Suprapubic skin (tissue), 4 donors: ENCODE measurements around the gene EEF1AKMT4. TPM values are rescaled to one million over a fixed set of nuclear protein-coding genes. Genes with fewer than 3 reads are reported as not detected.

Experiments
- DNase-seq, 2 donors: peaks; one replicate each; pipeline ENCODE4 v3.0.0-alpha.2; 2019; ENCODE audit warnings: low spot score in 2 of 2
- H3K27ac ChIP-seq: fragments of 200-600 bp; sonication (generic); one replicate; pipeline ENCODE4 v1.5.1; 2019
- H3K27me3 ChIP-seq: fragments of 200-600 bp; sonication (generic); one replicate; pipeline ENCODE4 v1.5.1; 2019
- H3K36me3 ChIP-seq: fragments of 200-600 bp; sonication (generic); one replicate; pipeline ENCODE4 v1.5.1; 2019
- H3K4me1 ChIP-seq: fragments of 200-600 bp; sonication (generic); one replicate; pipeline ENCODE4 v1.5.1; 2019
- H3K4me3 ChIP-seq: fragments of 200-600 bp; sonication (generic); one replicate; pipeline ENCODE4 v1.5.1; 2019; ENCODE audit warnings: mild to moderate bottlenecking
- H3K9me3 ChIP-seq: fragments of 200-600 bp; sonication (generic); one replicate; pipeline ENCODE4 v1.5.1; 2019
- EP300 ChIP-seq: sonication (generic); formaldehyde crosslinking; IDR thresholded peaks from one replicate; pipeline ENCODE4 v1.6.1; 2017; ENCODE audit warnings: antibody characterized with exemption
- POLR2A ChIP-seq, 2 donors: fragments of 450-650 bp; IDR thresholded peaks; one replicate each; pipeline ENCODE4 v1.6.1; 2017; ENCODE audit warnings: antibody characterized with exemption in 2 of 2, mild to moderate bottlenecking in 2 of 2, moderate library complexity in 2 of 2
- POLR2AphosphoS5 ChIP-seq, 3 donors: sonication (generic); formaldehyde crosslinking; IDR thresholded peaks; one replicate each; pipeline ENCODE4 v1.6.1; 2017; ENCODE audit warnings: antibody characterized with exemption in 3 of 3
- WGBS: methylation state at CpG from one replicate; pipeline ENCODE4 v1.1.5; 2018; 5-methylcytosine and 5-hydroxymethylcytosine counted together
- total RNA-seq, 4 donors: library from RNA; depleted of rRNA; stranded (reverse); fragments of >200 nt; gene quantifications; one replicate each; pipeline ENCODE4 v1.1.0, GENCODE V29; 2016
- TF ChIP-seq, protein P1 (sequence below), 2 donors: fragments of 200-600 bp in 1 of 2; fragments of 450-650 bp in 1 of 2; sonication (generic) in 1 of 2; IDR thresholded peaks; one replicate each; pipeline ENCODE4 v1.5.1; 2016 to 2019; ENCODE audit warnings: antibody characterized with exemption in 2 of 2, mild to moderate bottlenecking in 1 of 2, moderate library complexity in 1 of 2

The EEF1AKMT4 gene
- total RNA-seq, 4 donors from 2014 or later: 4.3 to 11.8 (median 10.0) TPM

DNA sequence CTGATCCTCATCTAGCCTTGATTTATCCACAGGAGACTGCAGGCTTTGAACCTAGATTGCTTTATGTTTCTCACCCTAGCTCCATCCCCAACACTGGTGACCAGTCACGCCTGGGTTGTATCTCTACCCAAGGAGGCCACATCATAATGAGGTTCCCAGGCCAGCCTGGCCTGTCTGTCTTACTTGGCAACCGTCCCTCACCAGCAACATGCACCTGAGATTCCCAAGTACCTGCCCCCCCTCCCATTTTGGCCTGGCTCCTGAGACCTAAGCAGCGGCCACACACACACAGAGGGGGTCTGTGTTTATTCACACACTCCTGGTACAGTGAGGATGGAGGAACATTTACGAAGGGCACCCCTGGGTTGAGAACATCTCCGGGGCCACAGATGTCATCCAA, 9.5 kb downstream of the EEF1AKMT4 start:
- Histone ChIP-seq H3K27ac (no peak overlapping the region), H3K4me3 (no peak overlapping the region), H3K27me3 (peaks cover 57% of the 10 kb centered on the region), H3K36me3 (peaks cover 4% of the 10 kb centered on the region), H3K9me3 (no peaks in the 10 kb centered on the region), H3K4me1 (peaks cover 33% of the 10 kb centered on the region)
- 88% methylated on average over 5 of the region's 5 CpGs for WGBS
- TF ChIP-seq EP300: no peak
- TF ChIP-seq, protein P1, sequence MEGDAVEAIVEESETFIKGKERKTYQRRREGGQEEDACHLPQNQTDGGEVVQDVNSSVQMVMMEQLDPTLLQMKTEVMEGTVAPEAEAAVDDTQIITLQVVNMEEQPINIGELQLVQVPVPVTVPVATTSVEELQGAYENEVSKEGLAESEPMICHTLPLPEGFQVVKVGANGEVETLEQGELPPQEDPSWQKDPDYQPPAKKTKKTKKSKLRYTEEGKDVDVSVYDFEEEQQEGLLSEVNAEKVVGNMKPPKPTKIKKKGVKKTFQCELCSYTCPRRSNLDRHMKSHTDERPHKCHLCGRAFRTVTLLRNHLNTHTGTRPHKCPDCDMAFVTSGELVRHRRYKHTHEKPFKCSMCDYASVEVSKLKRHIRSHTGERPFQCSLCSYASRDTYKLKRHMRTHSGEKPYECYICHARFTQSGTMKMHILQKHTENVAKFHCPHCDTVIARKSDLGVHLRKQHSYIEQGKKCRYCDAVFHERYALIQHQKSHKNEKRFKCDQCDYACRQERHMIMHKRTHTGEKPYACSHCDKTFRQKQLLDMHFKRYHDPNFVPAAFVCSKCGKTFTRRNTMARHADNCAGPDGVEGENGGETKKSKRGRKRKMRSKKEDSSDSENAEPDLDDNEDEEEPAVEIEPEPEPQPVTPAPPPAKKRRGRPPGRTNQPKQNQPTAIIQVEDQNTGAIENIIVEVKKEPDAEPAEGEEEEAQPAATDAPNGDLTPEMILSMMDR (IDR thresholded peaks at IDR 0.05): no peak
- no peak for TF ChIP-seq POLR2AphosphoS5 (IDR thresholded peaks at IDR 0.05)
- TF ChIP-seq POLR2A (IDR thresholded peaks at IDR 0.05): no peak
- no peak for DNase-seq

DNA sequence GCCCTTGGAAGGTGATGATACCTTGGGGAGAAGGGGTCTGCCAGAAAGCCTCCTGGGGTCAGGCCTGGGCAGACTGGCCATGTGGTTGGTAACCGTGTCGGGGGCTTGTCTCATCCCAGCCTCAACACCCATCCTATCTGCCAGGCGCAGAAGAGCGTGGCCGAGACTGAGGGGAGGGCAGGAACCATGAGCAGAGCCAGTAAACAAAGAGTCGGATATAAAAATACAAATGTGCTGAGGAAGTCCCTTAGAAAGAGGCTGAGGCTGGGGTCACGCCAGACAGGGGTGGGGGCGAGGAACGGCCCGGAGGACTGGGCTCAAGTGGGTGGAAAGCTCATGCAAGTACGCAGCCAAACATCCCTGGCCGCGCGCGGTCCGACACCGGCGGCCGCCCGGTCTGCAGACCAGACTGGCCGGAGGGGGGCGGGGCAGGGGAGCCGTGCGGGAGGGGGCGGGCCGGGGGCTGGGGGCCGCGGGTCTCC, 10.0 kb downstream of the EEF1AKMT4 start:
- Histone ChIP-seq H3K36me3 (peaks cover 4% of the 10 kb centered on the region), H3K27me3 (peaks cover 62% of the 10 kb centered on the region), H3K27ac (no peak overlapping the region), H3K4me1 (peaks cover 33% of the 10 kb centered on the region), H3K9me3 (no peaks in the 10 kb centered on the region), H3K4me3 (peak overlapping the region; percentile 50)
- TF ChIP-seq, protein P1 (IDR thresholded peaks at IDR 0.05): no peak
- TF ChIP-seq POLR2AphosphoS5 (IDR thresholded peaks at IDR 0.05) (no peak), POLR2A (IDR thresholded peaks at IDR 0.05) (no peak), EP300 (no peak)
- WGBS: 35% methylated on average over 10 of the region's 28 CpGs
- DNase-seq: no peak

DNA sequence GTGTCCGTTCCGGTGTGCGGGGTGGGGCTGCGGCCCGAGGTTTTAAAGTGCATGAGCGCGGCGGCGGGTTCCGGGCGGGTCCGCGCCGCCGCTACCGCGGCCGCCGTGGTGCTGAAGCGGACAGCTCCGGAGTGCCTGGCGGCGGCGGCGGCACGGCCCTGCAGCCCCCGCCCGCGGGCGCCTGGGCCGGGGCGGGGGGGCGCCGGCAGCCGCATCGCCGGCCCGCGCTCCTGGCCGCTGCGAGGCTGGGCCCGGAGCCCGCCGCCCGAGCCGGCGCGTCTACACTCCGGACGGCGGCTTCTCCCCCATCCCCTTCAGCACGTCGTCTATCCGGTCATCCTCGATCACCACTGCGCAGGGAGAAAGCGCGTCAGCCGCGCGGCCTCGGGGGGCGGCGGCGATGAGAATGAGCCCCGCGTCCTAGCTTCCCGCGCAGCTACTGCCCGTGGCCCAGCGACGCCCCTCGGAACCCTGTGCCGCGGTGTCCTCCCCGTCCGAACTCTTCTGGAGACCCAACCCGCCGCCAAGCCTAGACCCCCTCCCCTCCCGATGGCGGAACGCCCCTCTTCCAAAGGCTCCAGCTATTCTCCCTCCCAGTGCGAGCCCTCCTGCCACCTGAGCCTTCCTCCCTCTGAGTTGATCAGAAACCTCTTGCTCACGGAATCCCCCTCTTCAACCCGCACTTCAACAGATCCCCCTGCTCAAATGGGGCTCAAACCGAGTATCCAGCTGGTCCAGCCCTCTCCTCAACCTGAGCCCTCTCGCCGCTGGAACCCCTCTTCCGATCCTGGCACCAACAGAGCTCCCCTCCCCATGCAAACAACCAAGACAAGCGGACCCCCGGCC, 10.6 kb downstream of the EEF1AKMT4 start:
- under 1% methylated on average over 19 of the region's 91 CpGs for WGBS
- TF ChIP-seq POLR2AphosphoS5 (IDR thresholded peaks at IDR 0.05): no peak
- TF ChIP-seq, protein P1 (IDR thresholded peaks at IDR 0.05): no peak
- no peak for TF ChIP-seq EP300
- no peak for TF ChIP-seq POLR2A (IDR thresholded peaks at IDR 0.05)
- Histone ChIP-seq H3K27me3 (peaks cover 66% of the 10 kb centered on the region), H3K4me3 (peak overlapping the region; percentile 50), H3K27ac (no peak overlapping the region), H3K4me1 (peaks cover 33% of the 10 kb centered on the region), H3K9me3 (no peaks in the 10 kb centered on the region), H3K36me3 (peaks cover 4% of the 10 kb centered on the region)
- no peak for DNase-seq

DNA sequence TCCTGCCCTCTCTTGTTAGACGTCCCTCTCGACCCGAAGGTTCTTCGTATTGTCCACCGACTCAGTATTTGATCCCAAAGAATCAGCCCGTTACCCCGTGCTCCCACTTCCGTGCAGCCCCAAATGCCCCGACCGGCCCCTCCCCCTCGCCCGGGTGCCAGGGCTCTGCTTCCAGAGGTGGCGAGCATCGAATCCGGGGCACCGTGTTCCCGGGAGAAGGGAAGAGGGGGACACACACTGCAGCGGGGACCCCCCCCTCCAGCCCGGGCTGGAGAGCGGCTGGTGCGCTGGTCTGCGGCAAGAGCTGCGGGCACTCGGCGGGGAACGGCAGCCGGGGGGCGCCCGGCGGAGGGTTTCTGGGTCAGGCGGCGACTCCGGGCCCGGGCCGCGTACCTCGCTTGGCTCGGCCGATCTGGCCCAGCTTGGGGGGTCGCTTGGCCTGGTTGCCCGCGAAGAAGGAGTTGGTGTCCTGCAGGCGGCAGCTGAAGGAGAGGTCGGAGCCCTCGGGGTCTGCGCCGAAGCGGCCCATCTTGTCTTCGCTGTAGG, 11.3 kb downstream of the EEF1AKMT4 start:
- peaks cover 4% of the 10 kb centered on the region for H3K36me3 ChIP-seq
- no peak for DNase-seq
- no peaks in the 10 kb centered on the region for H3K9me3 ChIP-seq
- H3K27me3 ChIP-seq: peaks cover 66% of the 10 kb centered on the region
- H3K4me1 ChIP-seq: peaks cover 33% of the 10 kb centered on the region
- H3K4me3 ChIP-seq: peak overlapping the region; percentile 50
- 4% methylated on average over 8 of the region's 49 CpGs for WGBS
- no peak overlapping the region for H3K27ac ChIP-seq
- no peak for TF ChIP-seq POLR2A (IDR thresholded peaks at IDR 0.05)
- no peak for TF ChIP-seq POLR2AphosphoS5 (IDR thresholded peaks at IDR 0.05)
- TF ChIP-seq, protein P1 (IDR thresholded peaks at IDR 0.05): no peak
- TF ChIP-seq EP300: no peak

DNA sequence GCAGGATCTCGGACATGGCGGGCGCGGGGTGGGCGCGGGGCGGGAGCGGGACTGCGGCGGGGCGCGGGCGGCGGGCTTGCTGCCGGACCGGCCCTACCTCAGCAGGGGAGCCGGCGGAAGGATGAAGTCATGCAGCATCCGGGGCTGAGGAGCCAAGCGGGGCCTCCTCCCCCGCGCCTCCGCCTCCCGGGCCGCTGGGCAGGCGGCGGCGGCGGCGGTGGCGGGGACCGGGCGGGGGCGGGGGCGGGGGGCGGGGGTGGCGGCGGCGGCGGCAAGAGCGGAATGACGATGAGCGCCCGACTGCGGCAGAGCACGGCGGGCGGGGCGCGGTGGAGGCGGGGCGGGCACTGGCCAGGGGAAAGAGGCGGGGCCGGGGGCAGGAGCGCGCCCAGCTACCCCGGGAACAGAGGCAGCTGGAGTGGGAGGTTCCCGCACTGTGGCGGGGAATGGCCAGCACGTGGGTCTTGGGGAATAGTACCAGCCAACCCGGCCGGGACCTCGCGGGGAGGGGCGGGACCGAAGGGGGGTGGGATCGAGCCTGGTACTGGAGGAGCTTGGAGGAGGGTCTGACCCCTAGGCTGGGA, 11.9 kb downstream of the EEF1AKMT4 start, which contains the start of gene CAMK2N2:
Gene CAMK2N2, minus strand, starts transcription at position 284 of the 584 bp plus-strand sequence. Its CDS starts 268 bp downstream, at position 16.
- H3K27me3 ChIP-seq: peaks cover 66% of the 10 kb centered on the region
- no peak within 1 kb of the TSS for H3K27ac ChIP-seq
- peaks cover 4% of the 10 kb centered on the region for H3K36me3 ChIP-seq

More for the DNA sequence above, 11.9 kb downstream of the EEF1AKMT4 start, which contains the start of gene CAMK2N2:
- TF ChIP-seq POLR2A (IDR thresholded peaks at IDR 0.05) (no peak), EP300 (no peak), POLR2AphosphoS5 (IDR thresholded peaks at IDR 0.05) (no peak)
- TF ChIP-seq, protein P1 (IDR thresholded peaks at IDR 0.05): no peak
- Histone ChIP-seq H3K4me1 (peaks cover 33% of the 10 kb centered on the region), H3K9me3 (no peaks in the 10 kb centered on the region), H3K4me3 (peak within 1 kb of the TSS; percentile 50)
- 0% methylated on average over 8 of the region's 67 CpGs for WGBS
- no peak for DNase-seq
